ENCODE results near the gene CDK16.
"Not testable (repeated sequence)": the region's sequence is repeated elsewhere in the genome, so short reads cannot be mapped to it uniquely, and the experiment has no call there.

CDK16 gene

GRCh38 chrX:47257620-47258019 lies 39.1 kb downstream of the CDK16 start:
- not testable (repeated sequence) for DNase-seq

- no peak for DNase-seq
Observed at GRCh38 chrX:47264483-47265173, 46.1 kb downstream of the CDK16 start.

- no peak for DNase-seq
Observed at GRCh38 chrX:47266643-47267042, 48.2 kb downstream of the CDK16 start.

GRCh38 chrX:47272013-47272408 lies 53.5 kb downstream of the CDK16 start:
- no peak for DNase-seq

GRCh38 chrX:47273011-47273730 lies 54.7 kb downstream of the CDK16 start:
- no peak for DNase-seq

- DNase-seq, result no peak
Observed at GRCh38 chrX:47278691-47279090, 60.2 kb downstream of the CDK16 start.

All from right forelimb (tissue), 1 donor.